Neuronal stem cell (in vitro differentiated cells): ENCODE results near the gene PDE1C.

Experiments used
- DNase-seq: peaks from one replicate; pipeline ENCODE4 v3.0.0-alpha.2; 2013; ENCODE audit warnings: low spot score
- H2AFZ ChIP-seq: one replicate; pipeline ENCODE4 v1.6.1; 2013; ENCODE audit warnings: mild to moderate bottlenecking, low read length, inconsistent platforms
- H2AK5ac ChIP-seq: 2 replicates; pipeline ENCODE4 v1.6.1; 2013; ENCODE audit warnings: low read depth, mild to moderate bottlenecking, inconsistent platforms, low read length, moderate library complexity, mixed read lengths
- H2BK120ac ChIP-seq: 2 replicates; pipeline ENCODE4 v1.6.1; 2013; ENCODE audit warnings: low read depth, mild to moderate bottlenecking, inconsistent platforms, low read length, moderate library complexity, mixed read lengths
- H2BK12ac ChIP-seq: one replicate; pipeline ENCODE4 v1.6.1; 2013; ENCODE audit warnings: low read length, inconsistent platforms
- H2BK15ac ChIP-seq: 2 replicates; pipeline ENCODE4 v1.6.1; 2013; ENCODE audit warnings: mild to moderate bottlenecking, low read length, inconsistent platforms, mixed read lengths
- H2BK5ac ChIP-seq: one replicate; pipeline ENCODE4 v1.6.1; 2013; ENCODE audit warnings: inconsistent platforms, mild to moderate bottlenecking, low read length, moderate library complexity
- H3K14ac ChIP-seq: one replicate; pipeline ENCODE4 v1.6.1; 2013; ENCODE audit warnings: low read length, inconsistent platforms
- H3K18ac ChIP-seq: 2 replicates; pipeline ENCODE4 v1.6.1; 2013; ENCODE audit warnings: low read length, inconsistent platforms
- H3K23ac ChIP-seq: 2 replicates; pipeline ENCODE4 v1.6.1; 2013; ENCODE audit warnings: low read depth, mild to moderate bottlenecking, mixed read lengths, low read length, inconsistent platforms; ENCODE audit not compliant: poor library complexity
- H3K27ac ChIP-seq: replicated peaks from 3 replicates; pipeline ENCODE4 v1.5.1; 2013; ENCODE audit warnings: low read length, inconsistent platforms
- H3K27me3 ChIP-seq, 3 experiments: 2 replicates each; pipeline ENCODE4 v1.6.1; 2013; ENCODE audit warnings: low read length in 3 of 3, mild to moderate bottlenecking in 2 of 3, inconsistent platforms in 1 of 3, low read depth in 1 of 3, mixed read lengths in 1 of 3, moderate library complexity in 1 of 3; ENCODE audit not compliant: control insufficient read depth in 3 of 3, insufficient read depth in 3 of 3
- H3K36me3 ChIP-seq, 2 donors: replicated peaks in 1 of 2; 2 replicates each; pipeline ENCODE4 v1.6.1; 2013; ENCODE audit warnings: low read length in 2 of 2; ENCODE audit not compliant: control insufficient read depth in 2 of 2, insufficient read depth in 2 of 2
- H3K4ac ChIP-seq: 2 replicates; pipeline ENCODE4 v1.6.1; 2013; ENCODE audit warnings: inconsistent platforms, mild to moderate bottlenecking, low read length, moderate library complexity
- H3K4me1 ChIP-seq, 2 donors: 1 replicate in 1 of 2; 2 replicates in 1 of 2; pipeline ENCODE4 v1.6.1; 2013; ENCODE audit warnings: low read length in 2 of 2, low read depth in 1 of 2; ENCODE audit not compliant: control insufficient read depth in 2 of 2, insufficient read depth in 1 of 2
- H3K4me2 ChIP-seq: one replicate; pipeline ENCODE4 v1.6.1; 2013; ENCODE audit warnings: mild to moderate bottlenecking, low read length, inconsistent platforms; ENCODE audit not compliant: insufficient read depth, poor library complexity, severe bottlenecking
- H3K4me3 ChIP-seq, 2 donors: 2 replicates each; pipeline ENCODE4 v1.5.1; 2013; ENCODE audit warnings: low read length in 2 of 2, mild to moderate bottlenecking in 2 of 2, inconsistent platforms in 1 of 2, moderate library complexity in 1 of 2
- H3K79me1 ChIP-seq: one replicate; pipeline ENCODE4 v1.6.1; 2013; ENCODE audit warnings: low read depth, mild to moderate bottlenecking, inconsistent platforms, low read length, moderate library complexity
- H3K9ac ChIP-seq: one replicate; pipeline ENCODE4 v1.6.1; 2013; ENCODE audit warnings: mild to moderate bottlenecking, low read depth, low read length, inconsistent platforms; ENCODE audit not compliant: poor library complexity
- H3K9me3 ChIP-seq, 2 donors: replicated peaks in 1 of 2; 2 replicates each; pipeline versions ENCODE3 to v1.6.1; 2013; ENCODE audit warnings: low read length in 2 of 2, mild to moderate bottlenecking in 2 of 2, inconsistent platforms in 1 of 2, low read depth in 1 of 2, mixed read lengths in 1 of 2, moderate library complexity in 1 of 2; ENCODE audit not compliant: control insufficient read depth in 2 of 2, insufficient read depth in 1 of 2
- H4K8ac ChIP-seq: one replicate; pipeline ENCODE4 v1.6.1; 2013; ENCODE audit warnings: low read depth, mild to moderate bottlenecking, inconsistent platforms, low read length, moderate library complexity
- H4K91ac ChIP-seq: one replicate; pipeline ENCODE4 v1.6.1; 2013; ENCODE audit warnings: low read length, low read depth, mild to moderate bottlenecking, inconsistent platforms; ENCODE audit not compliant: poor library complexity
- WGBS, 2 donors: extraction: QIAGEN DNeasy Blood & Tissue Kit; methylation state at CpG; one replicate each; pipeline ENCODE4 v1.1.7; 2013; ENCODE audit warnings: missing lambda C conversion rate in 2 of 2, mixed read lengths in 1 of 2; ENCODE audit not compliant: insufficient read length in 2 of 2, insufficient replicate concordance in 1 of 2; ENCODE audit errors: extremely low coverage in 2 of 2; 5-methylcytosine and 5-hydroxymethylcytosine counted together

Gene PDE1C

GRCh38 chr7:31856337-31856736 lies 213.9 kb downstream of the PDE1C start:
- no CpG with 5 or more reads among the region's 4 CpGs for WGBS, 2 donors
- no peak overlapping the region for H2BK120ac ChIP-seq
- no peak for DNase-seq
- H4K91ac ChIP-seq = no peak overlapping the region
- H2AK5ac ChIP-seq = no peak overlapping the region
- H2BK12ac ChIP-seq = no peak overlapping the region
- no peak overlapping the region for H3K14ac ChIP-seq
- H2AFZ ChIP-seq = no peak overlapping the region
- no peak overlapping the region for H3K4me2 ChIP-seq
- no peak overlapping the region for H4K8ac ChIP-seq
- no peaks in the 10 kb centered on the region for H3K36me3 ChIP-seq
- H3K27ac ChIP-seq = no peak overlapping the region
- no peaks in the 10 kb centered on the region for H3K4me1 ChIP-seq
- H3K79me1 ChIP-seq = no peaks in the 10 kb centered on the region
- no peak overlapping the region for H3K9ac ChIP-seq
- no peak overlapping the region for H2BK15ac ChIP-seq
- H3K27me3 ChIP-seq = no peaks in the 10 kb centered on the region
- H2BK5ac ChIP-seq = no peak overlapping the region
- H3K23ac ChIP-seq = no peak overlapping the region
- no peak overlapping the region for H3K4ac ChIP-seq
- no peak overlapping the region for H3K4me3 ChIP-seq
- no peak overlapping the region for H3K18ac ChIP-seq
- no peaks in the 10 kb centered on the region for H3K9me3 ChIP-seq

GRCh38 chr7:31855530-31855929 lies 214.7 kb downstream of the PDE1C start:
- Histone ChIP-seq H2BK5ac (no peak overlapping the region), H3K27me3 (no peaks in the 10 kb centered on the region), H2AFZ (no peak overlapping the region), H4K91ac (no peak overlapping the region), H3K18ac (no peak overlapping the region), H2AK5ac (no peak overlapping the region), H2BK15ac (no peak overlapping the region), H3K4me1 (no peaks in the 10 kb centered on the region), H3K79me1 (no peaks in the 10 kb centered on the region), H2BK120ac (no peak overlapping the region), H3K4me2 (no peak overlapping the region), H3K36me3 (no peaks in the 10 kb centered on the region), H2BK12ac (no peak overlapping the region), H3K14ac (no peak overlapping the region), H3K27ac (no peak overlapping the region), H4K8ac (no peak overlapping the region), H3K23ac (no peak overlapping the region), H3K4me3 (no peak overlapping the region), H3K4ac (no peak overlapping the region), H3K9me3 (no peaks in the 10 kb centered on the region), H3K9ac (no peak overlapping the region)
- no CpG with 5 or more reads among the region's 1 CpG for WGBS, 2 donors
- no peak for DNase-seq

DNA sequence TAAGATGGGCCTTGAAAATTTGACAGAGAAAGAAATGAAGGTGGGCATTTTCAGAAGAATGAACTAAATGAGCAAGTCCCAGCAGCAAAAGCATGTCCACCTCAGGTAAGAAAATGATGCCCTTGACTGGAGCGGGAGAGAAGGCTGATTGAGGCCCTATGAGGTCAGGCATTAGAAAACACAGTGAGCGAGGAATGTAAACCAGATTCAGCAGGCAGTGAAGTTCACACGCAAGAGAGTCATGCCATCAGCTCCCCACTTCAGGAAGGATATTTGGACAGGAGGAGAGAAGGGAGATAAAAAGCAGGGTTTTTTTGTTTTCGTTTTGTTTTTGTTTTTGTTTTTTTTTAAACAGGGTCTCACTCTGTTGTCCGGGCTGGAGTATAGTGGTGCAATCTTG lies 216.8 kb downstream of the PDE1C start:
- no peak overlapping the region for H2AK5ac ChIP-seq
- no peak overlapping the region for H3K4me3 ChIP-seq
- no peak overlapping the region for H3K18ac ChIP-seq
- no peak overlapping the region for H3K4ac ChIP-seq
- H3K4me1 ChIP-seq = no peaks in the 10 kb centered on the region
- H2BK5ac ChIP-seq = no peak overlapping the region
- H2BK15ac ChIP-seq = no peak overlapping the region
- WGBS, 2 donors = no CpG with 5 or more reads among the region's 5 CpGs
- no peak overlapping the region for H4K8ac ChIP-seq
- no peak overlapping the region for H3K9ac ChIP-seq
- no peak overlapping the region for H2BK120ac ChIP-seq
- no peak for DNase-seq
- no peaks in the 10 kb centered on the region for H3K36me3 ChIP-seq
- H2BK12ac ChIP-seq = no peak overlapping the region
- H4K91ac ChIP-seq = no peak overlapping the region
- no peaks in the 10 kb centered on the region for H3K79me1 ChIP-seq
- no peaks in the 10 kb centered on the region for H3K9me3 ChIP-seq
- H3K27ac ChIP-seq = no peak overlapping the region
- H3K14ac ChIP-seq = no peak overlapping the region
- H2AFZ ChIP-seq = no peak overlapping the region
- H3K27me3 ChIP-seq = no peaks in the 10 kb centered on the region
- H3K4me2 ChIP-seq = no peak overlapping the region
- no peak overlapping the region for H3K23ac ChIP-seq

DNA sequence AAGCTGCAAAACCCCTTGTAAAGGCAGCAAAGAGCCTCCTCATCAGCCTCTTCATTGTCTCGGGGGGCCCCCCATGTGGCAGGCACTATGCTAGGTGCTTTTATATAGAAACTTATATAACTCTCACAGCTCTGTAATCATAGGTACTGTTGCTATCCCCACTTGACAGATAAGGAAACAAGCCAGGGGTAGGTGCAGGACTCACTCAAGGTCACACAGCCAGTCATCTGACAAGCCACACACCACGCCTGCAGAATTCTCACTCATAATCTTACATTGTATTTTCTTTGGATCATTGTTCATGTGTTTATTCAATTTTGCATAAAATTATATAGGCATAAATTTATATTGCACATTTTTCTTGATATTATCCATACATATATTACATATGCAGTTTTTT lies 217.7 kb downstream of the PDE1C start:
- H3K27ac ChIP-seq = no peak overlapping the region
- no peak for DNase-seq
- no peak overlapping the region for H3K18ac ChIP-seq
- no peak overlapping the region for H2AK5ac ChIP-seq
- no CpG with 5 or more reads among the region's 2 CpGs for WGBS, 2 donors
- H4K91ac ChIP-seq = no peak overlapping the region
- H3K9ac ChIP-seq = no peak overlapping the region
- no peak overlapping the region for H3K4me2 ChIP-seq
- no peak overlapping the region for H2BK5ac ChIP-seq
- no peak overlapping the region for H3K23ac ChIP-seq
- H3K4me1 ChIP-seq = no peaks in the 10 kb centered on the region
- H3K9me3 ChIP-seq = no peaks in the 10 kb centered on the region
- H3K27me3 ChIP-seq = no peaks in the 10 kb centered on the region
- no peak overlapping the region for H3K14ac ChIP-seq
- H3K79me1 ChIP-seq = no peaks in the 10 kb centered on the region
- H3K4me3 ChIP-seq = no peak overlapping the region
- H2BK15ac ChIP-seq = no peak overlapping the region
- H3K4ac ChIP-seq = no peak overlapping the region
- H2BK12ac ChIP-seq = no peak overlapping the region
- H2AFZ ChIP-seq = no peak overlapping the region
- H3K36me3 ChIP-seq = no peaks in the 10 kb centered on the region
- H2BK120ac ChIP-seq = no peak overlapping the region
- no peak overlapping the region for H4K8ac ChIP-seq
